H54 (cell line): ENCODE measurements around the gene RBMXL3.
A peak's percentile ranks its signal among the peaks of the same experiment; 100 is the strongest.
"Not testable (repeated sequence)": the region's sequence is repeated elsewhere in the genome, so short reads cannot be mapped to it uniquely, and the experiment has no call there.

Source experiments
- DNase-seq: peaks from one replicate; pipeline ENCODE4 v3.0.0; 2011; ENCODE audit warnings: low spot score, mixed read lengths; ENCODE audit not compliant: insufficient read length
- FAIRE-seq: peaks from 3 replicates; lab custom pipeline; 2011; peaks lifted over from hg19 to GRCh38; lab: Jason Lieb, UNC
- POLR2A ChIP-seq: IDR thresholded peaks from 2 replicates; pipeline ENCODE4 v1.6.1; 2011; ENCODE audit warnings: low read depth, mild to moderate bottlenecking, low read length

The RBMXL3 gene

GRCh38 chrX:115214151-115214550, 24.9 kb downstream of the RBMXL3 start:
- no peak for TF ChIP-seq POLR2A
- FAIRE-seq, result no peak

GRCh38 chrX:115214605-115215004, 25.4 kb downstream of the RBMXL3 start:
- TF ChIP-seq POLR2A, result no peak
- DNase-seq (no peak), FAIRE-seq (no peak)

More at GRCh38 chrX:115214151-115214550, 24.9 kb downstream of the RBMXL3 start:
- no peak for DNase-seq

GRCh38 chrX:115217346-115217745, 28.1 kb downstream of the RBMXL3 start:
- FAIRE-seq, result not testable (repeated sequence)

GRCh38 chrX:115226929-115227328, 37.7 kb downstream of the RBMXL3 start:
- no peak for TF ChIP-seq POLR2A
- DNase-seq (no peak), FAIRE-seq (no peak)

More at GRCh38 chrX:115217346-115217745, 28.1 kb downstream of the RBMXL3 start:
- not testable (repeated sequence) for DNase-seq

- no peak for DNase-seq
- no peak for FAIRE-seq
- no peak for TF ChIP-seq POLR2A
These were observed 40.3 kb downstream of the RBMXL3 start for GRCh38 chrX:115229337-115230003.

- DNase-seq (no peak), FAIRE-seq (no peak)
- no peak for TF ChIP-seq POLR2A
These were observed 43.8 kb downstream of the RBMXL3 start for GRCh38 chrX:115232933-115233496.

- no peak for DNase-seq
- 0 out of 2 replicates have a peak, but pooled peaks have one; percentile 23 for TF ChIP-seq POLR2A
- FAIRE-seq, result no peak
These were observed 44.6 kb downstream of the RBMXL3 start, which contains the start of gene LRCH2 for GRCh38 chrX:115233497-115234455. TSS of gene LRCH2 (minus strand) at chrX:115234096. CDS start at chrX:115234041, 55 bp downstream.

GRCh38 chrX:115234461-115234860, 45.3 kb downstream of the RBMXL3 start:
- no peak for TF ChIP-seq POLR2A

GRCh38 chrX:115236560-115236959, 47.4 kb downstream of the RBMXL3 start:
- no peak for FAIRE-seq
- no peak for TF ChIP-seq POLR2A
- DNase-seq, result no peak

More at GRCh38 chrX:115234461-115234860, 45.3 kb downstream of the RBMXL3 start:
- DNase-seq, result no peak
- no peak for FAIRE-seq

- TF ChIP-seq POLR2A, result no peak
- FAIRE-seq (no peak), DNase-seq (no peak)
These were observed 47.8 kb downstream of the RBMXL3 start for GRCh38 chrX:115237056-115237455.
